ENCODE data around the gene CCL13. TPM values are rescaled to one million over a fixed set of nuclear protein-coding genes. Genes with fewer than 3 reads are reported as not detected.

Gene CCL13
- total and polyA plus RNA-seq, 2 of the 8 experiments (the other 6 are each of a cell fraction or from before 2014, with no cell fraction given), result not detected

- Histone ChIP-seq H2BK20ac (ENCODE audit: low read length) (no peak overlapping the region), H2BK12ac (ENCODE audit: low read depth, low read length) (no peak overlapping the region), H2AK5ac (ENCODE audit: low read depth, low read length) (no peak overlapping the region), H4K20me1 (replicated peaks in 1 of 2; ENCODE audit: control insufficient read depth in 1 of 2, insufficient read depth in 2 of 2, low read length in 2 of 2) (no peaks in the 10 kb centered on the region), H3K4me2 (ENCODE audit: insufficient read depth in 1 of 2, low read depth in 2 of 2, low read length in 2 of 2) (no peak overlapping the region), H3K4me1 (replicated peaks in 1 of 4; ENCODE audit: control insufficient read depth in 3 of 4, insufficient read depth in 4 of 4, low read length in 3 of 4) (no peaks in the 10 kb centered on the region), H3K36me3 (ENCODE audit: control insufficient read depth in 2 of 4, insufficient read depth in 4 of 4, low read length in 3 of 4) (no peaks in the 10 kb centered on the region), H3K79me2 (ENCODE audit: control insufficient read depth in 1 of 2, insufficient read depth in 2 of 2, low read length in 2 of 2) (no peaks in the 10 kb centered on the region), H4K8ac (ENCODE audit: extremely low read depth, insufficient read depth, low read length) (no peak overlapping the region), H2BK5ac (ENCODE audit: low read depth, low read length) (no peak overlapping the region), H3K4me3 (ENCODE audit: extremely low read depth in 1 of 4, insufficient read depth in 2 of 4, low read depth in 3 of 4, low read length in 4 of 4) (no peak overlapping the region), H4K5ac (ENCODE audit: insufficient read length, low read depth, low read length) (no peak overlapping the region), H3K23ac (ENCODE audit: insufficient read length) (no peak overlapping the region), H3K23me2 (ENCODE audit: low read depth, low read length) (no peaks in the 10 kb centered on the region), H3K18ac (ENCODE audit: extremely low read depth, low read length) (no peak overlapping the region), H3K9ac (replicated peaks in 1 of 4; ENCODE audit: extremely low read depth in 1 of 4, low read depth in 3 of 4, low read length in 3 of 4) (no peak overlapping the region), H2BK15ac (ENCODE audit: low read length) (no peak overlapping the region), H3K79me1 (ENCODE audit: low read depth, low read length) (no peaks in the 10 kb centered on the region), H3K4ac (replicated peaks; ENCODE audit: insufficient read length, low read depth, low read length) (no peak overlapping the region), H3K14ac (ENCODE audit: insufficient read length) (no peak overlapping the region), H3K27ac (ENCODE audit: low read depth, low read length) (no peak overlapping the region), H2AFZ (ENCODE audit: low read length) (no peak overlapping the region), H3K27me3 (replicated peaks in 1 of 4; ENCODE audit: control insufficient read depth in 3 of 4, extremely low read depth in 1 of 4, insufficient read depth in 3 of 4, low read length in 3 of 4) (no peaks in the 10 kb centered on the region), H2BK120ac (replicated peaks; ENCODE audit: low read depth, low read length) (no peak overlapping the region), H3K9me3 (ENCODE audit: insufficient read depth in 2 of 2, low read depth in 1 of 2, low read length in 1 of 2) (no peaks in the 10 kb centered on the region), H4K91ac (replicated peaks; ENCODE audit: insufficient read length, low read length) (no peak overlapping the region), H3K56ac (replicated peaks; ENCODE audit: insufficient read length, low read depth, low read length) (no peak overlapping the region)
- DNase-seq (ENCODE audit: low read depth in 1 of 2, low spot score in 2 of 2), result no peak
- POLR2A ChIA-PET (ENCODE audit: partially characterized antibody), result no interaction called here
- WGBS, 2 experiments (ENCODE audit: extremely low coverage in 1 of 2, insufficient coverage in 1 of 2, insufficient read length in 1 of 2, insufficient replicate concordance in 2 of 2, low coverage in 1 of 2, low lambda C conversion rate in 2 of 2, missing lambda C conversion rate in 1 of 2), result 94% methylated on average over 5 of the region's 5 CpGs; no CpG with 5 or more reads in 1 of the 2 experiments
- no peak for FAIRE-seq
- CTCF ChIA-PET (ENCODE audit: partially characterized antibody), result interaction anchor here (0.6 to 3.3 kb wide), 6 partner anchors 10 to 746 kb away, joined by 3 to 37 read pairs (median 8); partner anchors contain the start of gene CCL1
- TF ChIP-seq MAFK (IDR thresholded peaks at IDR 0.05; ENCODE audit: low read depth, low read length) (no peak), JUN (IDR thresholded peaks at IDR 0.05; ENCODE audit: low read depth, low read length) (no peak), CTCF (IDR thresholded peaks at IDR 0.05; ENCODE audit: control extremely low read depth in 1 of 3, insufficient read depth in 1 of 3, low read depth in 1 of 3, low read length in 3 of 3) (no peak), CHD1 (IDR thresholded peaks at IDR 0.05; ENCODE audit: low read depth, low read length) (no peak), GABPA (IDR thresholded peaks at IDR 0.05; ENCODE audit: borderline replicate concordance, insufficient read depth, low read length) (no peak), POU5F1 (IDR thresholded peaks at IDR 0.05; ENCODE audit: low read depth, low read length) (no peak), YY1 (IDR thresholded peaks at IDR 0.05; ENCODE audit: low read depth, low read length) (no peak), SAP30 (IDR thresholded peaks at IDR 0.05; ENCODE audit: insufficient read depth, insufficient replicate concordance, low read length) (no peak)
Observed at GRCh38 chr17:34370376-34370996, 14.2 kb downstream of the CCL13 start.
